ENCODE data around the gene ALG9.

- TF ChIP-seq POLR2A (IDR thresholded peaks at IDR 0.05) (no peak), CTCF (IDR thresholded peaks at IDR 0.05) (no peak), EP300 (IDR thresholded peaks at IDR 0.05) (no peak)
These were observed 346 bp upstream of the ALG9 start for GRCh38 chr11:111871693-111872161.

Measured in ovary (tissue), 3 donors.